ENCODE data around the gene SF3B3.
"Not testable (repeated sequence)": the region's sequence is repeated elsewhere in the genome, so short reads cannot be mapped to it uniquely, and the experiment has no call there.

Gene SF3B3

DNA sequence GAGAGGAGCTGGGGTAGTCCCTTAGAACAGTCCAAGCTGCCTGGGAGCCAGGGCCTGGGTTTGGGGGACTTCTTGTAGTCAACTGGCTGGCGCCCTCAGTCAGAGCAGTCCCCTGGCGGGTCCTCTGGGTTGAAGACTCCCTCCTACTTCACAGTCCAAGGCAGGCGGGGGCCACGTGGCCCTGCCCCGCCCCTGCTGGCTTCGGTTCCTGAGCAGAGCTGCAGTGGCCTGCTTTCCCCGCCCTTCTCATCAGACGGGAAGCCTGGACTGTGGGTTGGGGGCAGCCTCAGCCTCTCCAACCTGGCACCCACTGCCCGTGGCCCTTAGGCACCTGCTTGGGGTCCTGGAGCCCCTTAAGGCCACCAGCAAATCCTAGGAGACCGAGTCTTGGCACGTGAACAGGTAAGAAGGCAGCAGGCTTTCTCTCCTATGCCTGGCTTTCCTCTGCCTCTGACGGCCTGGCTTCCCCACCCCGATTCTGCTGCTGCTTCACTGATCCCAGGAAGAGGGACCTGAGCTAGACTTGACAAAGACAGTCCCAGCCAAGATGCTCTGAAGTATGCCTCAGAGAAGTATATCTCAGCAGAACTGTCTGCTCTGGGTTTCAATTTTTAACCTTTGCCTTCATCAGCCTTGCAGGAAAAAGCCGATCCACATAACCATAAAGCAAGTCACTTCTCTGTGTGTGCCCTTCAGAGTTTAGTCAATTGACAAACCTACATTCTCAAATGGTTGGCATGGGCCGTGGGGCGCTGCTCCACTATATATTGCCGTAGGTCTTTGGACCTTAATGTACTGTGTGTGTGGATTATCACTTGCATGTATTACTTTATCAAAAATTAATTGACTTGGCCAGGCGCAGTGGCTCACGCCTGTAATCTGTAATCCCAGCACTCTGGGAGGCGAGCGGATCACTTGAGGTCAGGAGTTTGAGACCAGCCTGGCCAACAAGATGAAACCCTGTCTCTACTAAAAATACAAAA, 56.3 kb downstream of the SF3B3 start:
- no peak overlapping the region for H3K4me3 ChIP-seq (ENCODE audit: low read depth, low read length)
- TF ChIP-seq, protein P1, sequence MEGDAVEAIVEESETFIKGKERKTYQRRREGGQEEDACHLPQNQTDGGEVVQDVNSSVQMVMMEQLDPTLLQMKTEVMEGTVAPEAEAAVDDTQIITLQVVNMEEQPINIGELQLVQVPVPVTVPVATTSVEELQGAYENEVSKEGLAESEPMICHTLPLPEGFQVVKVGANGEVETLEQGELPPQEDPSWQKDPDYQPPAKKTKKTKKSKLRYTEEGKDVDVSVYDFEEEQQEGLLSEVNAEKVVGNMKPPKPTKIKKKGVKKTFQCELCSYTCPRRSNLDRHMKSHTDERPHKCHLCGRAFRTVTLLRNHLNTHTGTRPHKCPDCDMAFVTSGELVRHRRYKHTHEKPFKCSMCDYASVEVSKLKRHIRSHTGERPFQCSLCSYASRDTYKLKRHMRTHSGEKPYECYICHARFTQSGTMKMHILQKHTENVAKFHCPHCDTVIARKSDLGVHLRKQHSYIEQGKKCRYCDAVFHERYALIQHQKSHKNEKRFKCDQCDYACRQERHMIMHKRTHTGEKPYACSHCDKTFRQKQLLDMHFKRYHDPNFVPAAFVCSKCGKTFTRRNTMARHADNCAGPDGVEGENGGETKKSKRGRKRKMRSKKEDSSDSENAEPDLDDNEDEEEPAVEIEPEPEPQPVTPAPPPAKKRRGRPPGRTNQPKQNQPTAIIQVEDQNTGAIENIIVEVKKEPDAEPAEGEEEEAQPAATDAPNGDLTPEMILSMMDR (IDR thresholded peaks at IDR 0.05; ENCODE audit: low read depth, low read length), result no peak

DNA sequence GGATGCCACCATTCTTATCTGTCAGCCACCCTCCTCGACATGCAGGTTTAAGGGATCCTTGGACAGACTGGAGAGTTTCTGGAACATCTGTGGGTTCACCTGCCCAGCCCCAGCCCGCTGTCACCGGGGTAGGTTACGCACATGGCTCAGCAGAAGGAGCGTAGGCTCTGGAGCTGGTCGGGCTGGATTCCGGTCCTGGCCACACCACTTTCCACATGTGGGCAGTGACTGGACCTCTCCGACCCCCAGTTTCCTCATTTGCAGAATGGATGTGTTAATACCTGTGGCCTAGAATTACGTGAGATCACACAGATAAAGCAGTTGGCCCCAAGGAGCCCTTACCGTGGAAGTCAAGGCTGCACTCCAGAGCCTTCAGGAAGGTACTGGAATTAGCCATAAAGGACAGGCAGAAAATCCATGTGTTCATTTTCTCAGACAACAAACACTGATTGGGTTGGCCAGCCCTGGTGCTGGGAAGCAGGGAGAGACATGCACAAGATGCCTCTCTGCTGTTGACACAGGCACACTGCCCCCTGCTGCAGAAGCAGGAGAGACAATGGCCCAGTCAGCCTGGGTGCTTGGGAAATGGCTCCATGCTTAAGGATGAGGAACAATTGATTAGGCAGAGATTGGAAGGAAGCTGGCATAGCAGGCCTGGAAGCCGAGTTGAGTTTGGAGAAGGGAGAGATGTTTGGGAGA, 58.8 kb downstream of the SF3B3 start:
- TF ChIP-seq, protein P1 (IDR thresholded peaks at IDR 0.05; ENCODE audit: low read depth, low read length), result peak; percentile 16; the same call in 1 of the 2 replicates

DNA sequence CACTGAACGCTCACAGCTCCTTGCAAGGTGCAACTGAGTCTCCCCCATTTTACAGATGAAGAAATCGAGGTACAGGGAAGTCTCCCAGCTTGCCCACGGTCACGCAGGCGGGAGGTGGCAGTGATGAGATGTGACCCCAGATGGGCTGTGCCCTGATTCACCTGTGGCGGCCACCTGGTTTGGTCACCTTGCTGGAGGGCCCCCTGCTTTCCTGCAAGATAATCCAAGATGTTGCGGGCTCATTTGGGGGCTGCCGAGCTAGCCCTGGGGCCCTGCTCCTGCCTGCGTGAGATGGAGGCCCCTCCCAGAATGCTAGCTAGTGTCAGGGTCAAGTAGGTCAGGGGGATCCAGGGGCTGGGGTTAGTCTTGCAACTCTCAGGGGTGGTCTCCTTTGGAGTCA, 63.1 kb downstream of the SF3B3 start:
- TF ChIP-seq, protein P1 (IDR thresholded peaks at IDR 0.05; ENCODE audit: low read depth, low read length), result no peak
- no peak overlapping the region for H3K4me3 ChIP-seq (ENCODE audit: low read depth, low read length)

More for the DNA sequence above, 58.8 kb downstream of the SF3B3 start:
- H3K4me3 ChIP-seq (ENCODE audit: low read depth, low read length), result no peak overlapping the region

DNA sequence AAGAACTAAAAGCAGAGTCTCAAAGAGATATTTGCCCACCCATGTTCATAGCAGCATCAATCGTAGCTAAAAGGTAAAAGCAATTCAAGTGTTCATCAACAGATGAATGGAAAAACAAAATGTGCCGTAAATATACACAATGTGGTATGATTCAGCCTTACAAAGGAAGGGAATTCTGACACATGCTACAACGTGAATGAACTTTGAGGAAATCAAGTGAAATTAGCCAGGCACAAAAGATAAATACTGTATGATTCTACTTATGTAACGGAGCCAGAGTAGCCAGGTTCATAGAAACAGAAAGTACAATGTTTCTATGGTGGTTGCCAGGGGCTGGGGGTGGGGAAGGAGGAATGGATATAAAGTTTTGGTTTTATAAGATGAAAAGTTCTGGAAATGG, 64.9 kb downstream of the SF3B3 start:
- TF ChIP-seq, protein P1 (IDR thresholded peaks at IDR 0.05; ENCODE audit: low read depth, low read length), result no peak
- no peak overlapping the region for H3K4me3 ChIP-seq (ENCODE audit: low read depth, low read length)

DNA sequence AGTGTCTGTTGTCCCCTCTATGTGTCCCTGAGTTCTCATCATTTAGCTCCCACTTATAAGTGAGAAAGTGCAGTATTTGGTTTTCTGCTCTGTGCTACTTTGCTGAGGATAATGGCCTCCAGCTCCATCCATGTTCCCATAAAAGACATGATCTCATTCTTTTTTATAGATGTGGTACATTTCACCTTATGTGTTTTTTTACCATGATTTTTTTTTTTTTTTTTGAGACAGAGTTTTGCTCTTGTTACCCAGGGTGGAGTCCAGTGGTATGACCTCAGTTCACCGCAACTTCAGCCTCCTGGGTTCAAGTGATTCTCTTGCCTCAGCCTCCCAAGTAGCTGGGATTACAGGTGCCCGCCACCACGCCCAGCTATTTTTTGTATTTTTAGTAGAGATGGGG, 65.8 kb downstream of the SF3B3 start:
- H3K4me3 ChIP-seq (ENCODE audit: low read depth, low read length), result not testable (repeated sequence)

DNA sequence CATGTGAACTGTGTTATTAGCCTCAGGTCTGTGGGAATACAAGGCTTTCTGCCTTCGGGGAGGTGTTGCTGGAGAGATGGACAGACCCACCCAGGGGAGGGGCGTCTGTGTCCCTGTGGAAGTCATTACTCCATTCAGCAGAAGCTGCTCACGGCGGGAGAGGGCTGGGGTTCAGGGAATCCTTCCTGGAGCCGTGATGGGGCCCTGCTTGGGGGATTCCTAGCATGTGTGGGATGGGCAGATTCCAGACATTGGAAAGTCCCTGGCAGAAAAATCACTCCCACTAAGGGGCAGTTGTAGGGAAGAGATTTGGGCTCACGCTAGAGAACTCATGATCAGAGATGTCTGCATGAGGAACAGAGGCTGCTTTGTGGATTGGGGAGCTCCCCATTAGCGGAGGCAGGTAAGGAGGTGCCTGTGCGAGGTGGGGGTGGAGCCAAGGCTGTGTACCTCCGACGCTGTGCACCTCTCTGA, 66.4 kb downstream of the SF3B3 start:
- TF ChIP-seq, protein P1 (IDR thresholded peaks at IDR 0.05; ENCODE audit: low read depth, low read length), result no peak
- H3K4me3 ChIP-seq (ENCODE audit: low read depth, low read length), result 0 out of 2 replicates have a peak overlapping the region, but pooled peaks have one; percentile 17

DNA sequence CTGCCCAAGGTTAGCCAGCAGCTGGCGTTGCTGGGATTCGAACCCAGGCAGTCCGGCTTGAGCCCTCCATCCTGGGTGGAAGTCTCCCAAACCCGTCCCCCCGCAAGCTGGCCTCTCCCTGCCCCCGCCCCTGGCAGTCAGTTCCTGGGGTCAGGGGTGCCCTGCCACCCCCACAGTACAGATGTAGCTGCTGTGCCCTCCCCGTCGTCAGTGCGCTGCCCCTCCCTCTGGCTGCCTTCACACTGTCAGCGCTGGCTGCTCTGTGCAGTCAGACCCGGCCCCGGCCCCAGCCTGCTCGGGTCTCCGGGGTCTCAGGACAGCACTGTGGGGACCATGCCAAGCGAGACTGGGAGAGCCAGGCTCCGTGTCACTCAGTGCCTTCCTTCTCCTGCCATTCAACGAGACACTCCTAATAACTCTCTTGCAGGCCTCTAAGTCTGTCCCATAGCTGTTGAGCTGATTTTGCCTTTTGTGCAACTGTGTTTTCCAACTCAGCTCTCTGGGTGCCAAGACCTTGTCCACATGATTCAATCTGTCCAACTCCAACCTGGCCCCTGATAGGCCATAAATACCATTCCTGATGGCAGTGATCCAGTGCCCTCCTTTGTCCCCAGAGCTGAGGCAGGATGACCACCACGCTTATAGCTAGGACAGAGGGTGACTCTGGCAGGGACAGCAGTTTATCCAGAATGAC, 67.3 kb downstream of the SF3B3 start:
- TF ChIP-seq, protein P1 (IDR thresholded peaks at IDR 0.05; ENCODE audit: low read depth, low read length), result no peak
- no peak overlapping the region for H3K4me3 ChIP-seq (ENCODE audit: low read depth, low read length)

Measured in WI38 (cell line).